Neutrophil (primary cell): ENCODE measurements around the gene ENPP7.
A peak's percentile ranks its signal among the peaks of the same experiment; 100 is the strongest.

ENCODE experiments used
- H3K27ac ChIP-seq: fragments of 200-600 bp; sonication (generic); 2 replicates; pipeline ENCODE4 v1.5.1; 2016; ENCODE audit warnings: mild to moderate bottlenecking, moderate library complexity
- H3K27me3 ChIP-seq: fragments of 200-600 bp; sonication (generic); 2 replicates; pipeline ENCODE4 v1.6.0; 2016; ENCODE audit warnings: mild to moderate bottlenecking
- H3K36me3 ChIP-seq: fragments of 200-600 bp; sonication (generic); 2 replicates; pipeline ENCODE4 v1.5.1; 2017
- H3K4me1 ChIP-seq, 2 experiments: fragments of 200-600 bp in 1 of 2; sonication (generic) in 1 of 2; 1 replicate in 1 of 2; 2 replicates in 1 of 2; pipeline versions ENCODE4 v1.5.1 to v1.6.1; 2013 to 2016; ENCODE audit warnings: low read depth in 1 of 2, low read length in 1 of 2, mild to moderate bottlenecking in 1 of 2, moderate library complexity in 1 of 2; ENCODE audit not compliant: control insufficient read depth in 1 of 2, insufficient read depth in 1 of 2
- H3K4me3 ChIP-seq, 2 experiments: fragments of 200-600 bp in 1 of 2; sonication (generic) in 1 of 2; 1 replicate in 1 of 2; 2 replicates in 1 of 2; pipeline ENCODE4 v1.5.1; 2013 to 2016; ENCODE audit warnings: low read depth in 1 of 2, low read length in 1 of 2, mild to moderate bottlenecking in 1 of 2, moderate library complexity in 1 of 2
- H3K9me3 ChIP-seq: fragments of 200-600 bp; sonication (generic); 2 replicates; pipeline ENCODE4 v1.5.1; 2016
- CTCF ChIP-seq: fragments of 200-600 bp; sonication (generic); IDR thresholded peaks from 2 replicates; pipeline ENCODE4 v1.5.1; 2016; ENCODE audit warnings: antibody characterized with exemption

Gene ENPP7

GRCh38 chr17:79705674-79706073 lies 25.1 kb upstream of the ENPP7 start:
- no peak overlapping the region for H3K4me3 ChIP-seq
- no peak overlapping the region for H3K27ac ChIP-seq
- no peaks in the 10 kb centered on the region for H3K4me1 ChIP-seq
- no peaks in the 10 kb centered on the region for H3K9me3 ChIP-seq
- H3K27me3 ChIP-seq, result peaks cover 2% of the 10 kb centered on the region
- TF ChIP-seq CTCF, result no peak
- H3K36me3 ChIP-seq, result no peaks in the 10 kb centered on the region

GRCh38 chr17:79706931-79707850 lies 23.6 kb upstream of the ENPP7 start:
- Histone ChIP-seq H3K36me3 (no peaks in the 10 kb centered on the region), H3K9me3 (no peaks in the 10 kb centered on the region), H3K4me3 (no peak overlapping the region), H3K4me1 (no peaks in the 10 kb centered on the region), H3K27me3 (peaks cover 6% of the 10 kb centered on the region), H3K27ac (no peak overlapping the region)
- TF ChIP-seq CTCF, result no peak

- no peaks in the 10 kb centered on the region for H3K36me3 ChIP-seq
- H3K27me3 ChIP-seq, result peaks cover 6% of the 10 kb centered on the region
- no peak overlapping the region for H3K4me3 ChIP-seq
- TF ChIP-seq CTCF, result peak; percentile 53
- no peaks in the 10 kb centered on the region for H3K9me3 ChIP-seq
- H3K27ac ChIP-seq, result no peak overlapping the region
- H3K4me1 ChIP-seq, result no peaks in the 10 kb centered on the region
These were observed 22.5 kb upstream of the ENPP7 start for GRCh38 chr17:79707931-79708891.

GRCh38 chr17:79711715-79712305 lies 18.9 kb upstream of the ENPP7 start:
- Histone ChIP-seq H3K9me3 (no peaks in the 10 kb centered on the region), H3K4me3 (no peak overlapping the region), H3K27ac (no peak overlapping the region), H3K36me3 (no peaks in the 10 kb centered on the region), H3K27me3 (peaks cover 19% of the 10 kb centered on the region), H3K4me1 (no peaks in the 10 kb centered on the region)
- no peak for TF ChIP-seq CTCF

- Histone ChIP-seq H3K27me3 (peaks cover 19% of the 10 kb centered on the region), H3K36me3 (no peaks in the 10 kb centered on the region), H3K27ac (no peak overlapping the region), H3K4me1 (no peaks in the 10 kb centered on the region), H3K9me3 (no peaks in the 10 kb centered on the region), H3K4me3 (no peak overlapping the region)
- TF ChIP-seq CTCF, result no peak
These were observed 17.4 kb upstream of the ENPP7 start for GRCh38 chr17:79713391-79713790.
